Fibroblast of the aortic adventitia (primary cell): ENCODE data around the gene AFF3. TPM values are rescaled to one million over a fixed set of nuclear protein-coding genes. Genes with fewer than 3 reads are reported as not detected.

ENCODE experiments used
- DNase-seq: peaks from one replicate; pipeline ENCODE4 v3.0.0-alpha.2; 2010; ENCODE audit warnings: low read depth
- H3K4me3 ChIP-seq: 2 replicates; pipeline ENCODE4 v1.5.1; 2011; ENCODE audit warnings: low read depth, mild to moderate bottlenecking, control low read depth, low read length, moderate library complexity
- CTCF ChIP-seq: IDR thresholded peaks from 2 replicates; pipeline ENCODE4 v1.5.1; 2011; ENCODE audit warnings: mild to moderate bottlenecking, low read length, control low read depth, inconsistent platforms; ENCODE audit not compliant: insufficient read depth
- total RNA-seq: library from RNA; depleted of rRNA; stranded (reverse); fragments of >200 nt; gene quantifications from 2 replicates; pipeline ENCODE4 v1.2.3, GENCODE V29; 2012; ENCODE audit warnings: low replicate concordance

AFF3 gene
- total RNA-seq, 1 donor, result 4.2 TPM

- no peak for TF ChIP-seq CTCF
- no peak for DNase-seq
- no peak overlapping the region for H3K4me3 ChIP-seq
Observed at GRCh38 chr2:100068395-100068794, 74.0 kb downstream of the AFF3 start.

- no peak for DNase-seq
- no peak overlapping the region for H3K4me3 ChIP-seq
- TF ChIP-seq CTCF, result no peak
Observed at GRCh38 chr2:100067784-100068183, 74.6 kb downstream of the AFF3 start.

GRCh38 chr2:100066856-100067255, 75.5 kb downstream of the AFF3 start:
- no peak overlapping the region for H3K4me3 ChIP-seq
- no peak for DNase-seq
- TF ChIP-seq CTCF, result no peak

- no peak for TF ChIP-seq CTCF
Observed at GRCh38 chr2:100066246-100066645, 76.1 kb downstream of the AFF3 start.

DNA sequence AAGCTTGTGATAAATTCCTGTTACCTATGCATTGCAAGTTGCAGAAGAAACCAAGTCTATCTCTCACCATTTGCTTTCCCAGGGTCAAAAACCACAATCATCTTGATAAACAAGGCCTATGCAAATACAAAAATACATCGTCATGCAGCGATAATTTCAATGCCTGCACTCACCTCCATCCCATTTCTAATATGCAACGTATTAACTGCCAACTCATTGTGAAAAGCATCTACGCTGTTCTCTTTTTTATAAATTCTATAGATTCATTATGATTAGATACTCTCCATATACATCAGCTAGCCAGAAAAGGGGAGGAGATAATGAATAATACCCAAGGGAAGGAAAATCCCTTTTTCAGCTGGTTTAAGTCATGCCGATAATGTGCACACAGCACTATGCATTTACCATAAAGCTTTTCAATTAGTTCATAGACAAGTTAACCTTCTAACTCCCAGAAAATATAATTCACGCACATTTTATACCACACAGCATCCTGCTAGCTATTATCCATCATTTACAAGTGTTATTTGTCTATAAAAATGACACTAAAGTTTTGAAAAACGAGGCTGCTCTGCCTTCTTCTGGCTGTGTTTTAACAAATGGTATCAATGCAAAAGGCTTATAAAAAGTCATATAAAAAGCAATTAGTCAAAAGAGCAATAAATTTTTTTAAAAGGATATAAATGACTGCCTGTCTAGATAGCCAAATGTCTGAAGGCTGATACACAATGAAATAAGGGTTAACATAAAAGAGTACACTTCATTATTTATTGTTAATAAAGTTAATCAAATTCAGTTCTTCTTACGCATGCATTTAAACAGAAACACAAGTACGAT, 77.6 kb downstream of the AFF3 start:
- no peak for TF ChIP-seq CTCF
- DNase-seq, result no peak
- no peak overlapping the region for H3K4me3 ChIP-seq

More at GRCh38 chr2:100066246-100066645, 76.1 kb downstream of the AFF3 start:
- no peak overlapping the region for H3K4me3 ChIP-seq
- DNase-seq, result no peak

DNA sequence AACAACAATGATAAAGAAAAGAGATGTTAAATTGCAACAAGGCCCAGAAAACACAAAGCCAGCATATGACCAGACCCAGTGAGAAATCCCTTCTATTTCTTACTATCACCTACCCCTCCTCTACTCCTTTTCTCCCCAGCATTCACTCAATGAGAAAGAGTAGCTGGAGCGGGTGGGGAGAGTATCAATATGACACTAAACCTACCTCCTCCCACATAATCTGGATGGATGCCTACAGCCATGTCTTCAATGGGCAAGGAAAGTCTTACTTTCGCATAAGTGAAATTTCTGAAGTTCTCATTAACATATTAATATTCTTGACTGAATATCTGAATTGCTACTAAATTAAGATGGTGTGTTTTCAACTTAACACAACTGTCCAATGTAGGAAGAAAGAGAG, 78.2 kb downstream of the AFF3 start:
- DNase-seq, result no peak
- TF ChIP-seq CTCF, result no peak
- H3K4me3 ChIP-seq, result no peak overlapping the region
